Measurements from ENCODE around the gene GNA12. TPM values are rescaled to one million over a fixed set of nuclear protein-coding genes. Genes with fewer than 3 reads are reported as not detected.

GNA12 gene
- total RNA-seq, 2 donors from 2014 or later: 37.0 to 46.6 TPM

- Mint-ChIP-seq H3K4me3 (peak overlapping the region; percentile 88 to 92), H3K27ac (no peak overlapping the region), H3K36me3 (ENCODE audit: insufficient read depth in 2 of 2) (peaks cover 4 to 16% of the 10 kb centered on the region in 2 donors), H3K27me3 (ENCODE audit: low read depth) (no peaks in the 10 kb centered on the region), H3K9me3 (no peaks in the 10 kb centered on the region), H3K4me1 (ENCODE audit: low read depth) (peaks cover 71% of the 10 kb centered on the region)
- ATAC-seq (replicated peaks in 1 of 2) (no peak), DNase-seq (no peak)
Observed at GRCh38 chr7:2841907-2842306, 2.2 kb downstream of the GNA12 start.

- DNase-seq: no peak
- H3K27ac Mint-ChIP-seq: no peak overlapping the region
- peaks cover 80% of the 10 kb centered on the region for H3K4me1 Mint-ChIP-seq (ENCODE audit: low read depth)
- H3K27me3 Mint-ChIP-seq (ENCODE audit: low read depth): no peaks in the 10 kb centered on the region
- ATAC-seq (replicated peaks in 1 of 2): no peak
- H3K4me3 Mint-ChIP-seq: no peak overlapping the region
- H3K9me3 Mint-ChIP-seq: no peaks in the 10 kb centered on the region
- H3K36me3 Mint-ChIP-seq (ENCODE audit: insufficient read depth in 2 of 2): peaks cover 6 to 21% of the 10 kb centered on the region in 2 donors
Observed at GRCh38 chr7:2840458-2840857, 3.6 kb downstream of the GNA12 start.

GRCh38 chr7:2838873-2839578 lies 5.1 kb downstream of the GNA12 start:
- Mint-ChIP-seq H3K36me3 (ENCODE audit: insufficient read depth in 2 of 2) (peaks cover 8 to 25% of the 10 kb centered on the region in 2 donors), H3K9me3 (no peaks in the 10 kb centered on the region), H3K4me1 (ENCODE audit: low read depth) (peaks cover 70% of the 10 kb centered on the region), H3K27ac (no peak overlapping the region), H3K27me3 (ENCODE audit: low read depth) (no peaks in the 10 kb centered on the region), H3K4me3 (peak overlapping the region in 1 of 2 donors; percentile 29)
- no peak for ATAC-seq (replicated peaks in 1 of 2)
- DNase-seq: no peak

- DNase-seq (no peak), ATAC-seq (replicated peaks in 1 of 2) (no peak)
- H3K36me3 Mint-ChIP-seq (ENCODE audit: insufficient read depth in 2 of 2): peaks cover 8 to 25% of the 10 kb centered on the region in 2 donors
- no peak overlapping the region for H3K4me3 Mint-ChIP-seq
- no peaks in the 10 kb centered on the region for H3K27me3 Mint-ChIP-seq (ENCODE audit: low read depth)
- no peaks in the 10 kb centered on the region for H3K9me3 Mint-ChIP-seq
- H3K4me1 Mint-ChIP-seq (ENCODE audit: low read depth): peaks cover 70% of the 10 kb centered on the region
- H3K27ac Mint-ChIP-seq: no peak overlapping the region
Observed at GRCh38 chr7:2838451-2838850, 5.7 kb downstream of the GNA12 start.

GRCh38 chr7:2837496-2837895 lies 6.6 kb downstream of the GNA12 start:
- Mint-ChIP-seq H3K9me3 (no peaks in the 10 kb centered on the region), H3K4me3 (peak overlapping the region; percentile 68 to 88), H3K27ac (peak overlapping the region; percentile 87), H3K4me1 (ENCODE audit: low read depth) (peaks cover 61% of the 10 kb centered on the region), H3K36me3 (ENCODE audit: insufficient read depth in 2 of 2) (peaks cover 8 to 25% of the 10 kb centered on the region in 2 donors), H3K27me3 (ENCODE audit: low read depth) (no peaks in the 10 kb centered on the region)
- ATAC-seq (replicated peaks in 1 of 2) (peak; percentile 20 to 33), DNase-seq (no peak)

GRCh38 chr7:2834748-2835441 lies 9.2 kb downstream of the GNA12 start:
- H3K27ac Mint-ChIP-seq: no peak overlapping the region
- no peak overlapping the region for H3K4me3 Mint-ChIP-seq
- peaks cover 35% of the 10 kb centered on the region for H3K4me1 Mint-ChIP-seq (ENCODE audit: low read depth)
- H3K9me3 Mint-ChIP-seq: no peaks in the 10 kb centered on the region
- DNase-seq: no peak
- H3K36me3 Mint-ChIP-seq (ENCODE audit: insufficient read depth in 2 of 2): peaks cover 8 to 17% of the 10 kb centered on the region in 2 donors
- no peaks in the 10 kb centered on the region for H3K27me3 Mint-ChIP-seq (ENCODE audit: low read depth)
- no peak for ATAC-seq (replicated peaks in 1 of 2)

- H3K4me1 Mint-ChIP-seq (ENCODE audit: low read depth): peaks cover 24% of the 10 kb centered on the region
- no peak overlapping the region for H3K4me3 Mint-ChIP-seq
- DNase-seq (no peak), ATAC-seq (replicated peaks in 1 of 2) (no peak)
- no peaks in the 10 kb centered on the region for H3K9me3 Mint-ChIP-seq
- no peaks in the 10 kb centered on the region for H3K27me3 Mint-ChIP-seq (ENCODE audit: low read depth)
- peaks cover 6 to 11% of the 10 kb centered on the region in 2 donors for H3K36me3 Mint-ChIP-seq (ENCODE audit: insufficient read depth in 2 of 2)
- H3K27ac Mint-ChIP-seq: no peak overlapping the region
Observed at GRCh38 chr7:2833083-2833910, 10.8 kb downstream of the GNA12 start.

- DNase-seq (no peak), ATAC-seq (replicated peaks in 1 of 2) (no peak)
- no peaks in the 10 kb centered on the region for H3K27me3 Mint-ChIP-seq (ENCODE audit: low read depth)
- no peak overlapping the region for H3K4me3 Mint-ChIP-seq
- peaks cover 16% of the 10 kb centered on the region for H3K4me1 Mint-ChIP-seq (ENCODE audit: low read depth)
- no peak overlapping the region for H3K27ac Mint-ChIP-seq
- peaks cover 5 to 9% of the 10 kb centered on the region in 2 donors for H3K36me3 Mint-ChIP-seq (ENCODE audit: insufficient read depth in 2 of 2)
- H3K9me3 Mint-ChIP-seq: no peaks in the 10 kb centered on the region
Observed at GRCh38 chr7:2832461-2832860, 11.6 kb downstream of the GNA12 start.

- H3K27ac Mint-ChIP-seq: no peak overlapping the region
- H3K4me1 Mint-ChIP-seq (ENCODE audit: low read depth): peaks cover 9% of the 10 kb centered on the region
- no peaks in the 10 kb centered on the region for H3K9me3 Mint-ChIP-seq
Observed at GRCh38 chr7:2830609-2831376, 13.3 kb downstream of the GNA12 start.

GRCh38 chr7:2829040-2829439 lies 15.1 kb downstream of the GNA12 start:
- ATAC-seq (replicated peaks in 1 of 2): no peak
- DNase-seq: no peak
- H3K36me3 Mint-ChIP-seq (ENCODE audit: insufficient read depth in 2 of 2): no peaks in the 10 kb centered on the region
- no peaks in the 10 kb centered on the region for H3K27me3 Mint-ChIP-seq (ENCODE audit: low read depth)
- peaks cover 24% of the 10 kb centered on the region for H3K4me1 Mint-ChIP-seq (ENCODE audit: low read depth)
- no peak overlapping the region for H3K4me3 Mint-ChIP-seq
- H3K27ac Mint-ChIP-seq: no peak overlapping the region
- H3K9me3 Mint-ChIP-seq: no peaks in the 10 kb centered on the region

More at GRCh38 chr7:2830609-2831376, 13.3 kb downstream of the GNA12 start:
- no peak overlapping the region for H3K4me3 Mint-ChIP-seq
- H3K27me3 Mint-ChIP-seq (ENCODE audit: low read depth): no peaks in the 10 kb centered on the region
- ATAC-seq (replicated peaks in 1 of 2) (no peak), DNase-seq (no peak)
- peaks cover 4 to 6% of the 10 kb centered on the region in 2 donors for H3K36me3 Mint-ChIP-seq (ENCODE audit: insufficient read depth in 2 of 2)

- no peak for ATAC-seq (replicated peaks in 1 of 2)
- peaks cover 37% of the 10 kb centered on the region for H3K4me1 Mint-ChIP-seq (ENCODE audit: low read depth)
- no peak overlapping the region for H3K27ac Mint-ChIP-seq
- H3K36me3 Mint-ChIP-seq (ENCODE audit: insufficient read depth in 2 of 2): no peaks in the 10 kb centered on the region
- no peak for DNase-seq
- H3K9me3 Mint-ChIP-seq: no peaks in the 10 kb centered on the region
- no peak overlapping the region for H3K4me3 Mint-ChIP-seq
- H3K27me3 Mint-ChIP-seq (ENCODE audit: low read depth): no peaks in the 10 kb centered on the region
Observed at GRCh38 chr7:2826771-2827170, 17.3 kb downstream of the GNA12 start.

GRCh38 chr7:2825559-2826227 lies 18.4 kb downstream of the GNA12 start:
- no peak overlapping the region for H3K27ac Mint-ChIP-seq
- H3K4me1 Mint-ChIP-seq (ENCODE audit: low read depth): peaks cover 48% of the 10 kb centered on the region
- no peaks in the 10 kb centered on the region for H3K27me3 Mint-ChIP-seq (ENCODE audit: low read depth)
- no peak overlapping the region for H3K4me3 Mint-ChIP-seq
- H3K36me3 Mint-ChIP-seq (ENCODE audit: insufficient read depth in 2 of 2): no peaks in the 10 kb centered on the region
- H3K9me3 Mint-ChIP-seq: no peaks in the 10 kb centered on the region
- ATAC-seq (replicated peaks in 1 of 2): no peak
- DNase-seq: no peak

Data from activated T-cell treated with anti-CD3 and anti-CD28 coated beads, Interleukin-2, amount 50 U/mL, for 72 hours (primary cell).